Urinary bladder (tissue), 4 donors: ENCODE results near the gene WDR77. TPM values are rescaled to one million over a fixed set of nuclear protein-coding genes. Genes with fewer than 3 reads are reported as not detected.
A peak's percentile ranks its signal among the peaks of the same experiment; 100 is the strongest.

ENCODE experiments used
- DNase-seq: peaks from one replicate; pipeline ENCODE4 v3.0.0-alpha.2; 2015; ENCODE audit errors: extremely low spot score
- H3K27ac ChIP-seq: one replicate; pipeline ENCODE4 v1.5.1; 2013; ENCODE audit warnings: low read depth, mild to moderate bottlenecking, moderate library complexity
- H3K36me3 ChIP-seq: one replicate; pipeline ENCODE4 v1.6.1; 2013; ENCODE audit warnings: mild to moderate bottlenecking, moderate library complexity; ENCODE audit not compliant: insufficient read depth
- H3K4me1 ChIP-seq: one replicate; pipeline ENCODE4 v1.6.1; 2013; ENCODE audit warnings: mild to moderate bottlenecking, moderate library complexity; ENCODE audit not compliant: insufficient read depth
- H3K4me3 ChIP-seq: one replicate; pipeline ENCODE4 v1.5.1; 2013; ENCODE audit warnings: low read depth, low read length
- WGBS: extraction: QIAGEN DNeasy Blood & Tissue Kit; methylation state at CpG from one replicate; pipeline ENCODE4 v1.1.7; 2013; 5-methylcytosine and 5-hydroxymethylcytosine counted together
- polyA plus RNA-seq: library from polyadenylated mRNA; stranded (reverse); fragments of 200-250 nt; gene quantifications from one replicate; pipeline ENCODE4 v1.2.3, GENCODE V29; 2013
- small RNA-seq: library from RNA; depleted of rRNA; stranded (forward); fragments of <200 nt; gene quantifications from one replicate; pipeline ENCODE3, GENCODE V24; 2014
- total RNA-seq: library from RNA; depleted of rRNA; stranded (reverse); fragments of >200 nt; gene quantifications from one replicate; pipeline ENCODE4 v1.2.3, GENCODE V29; 2014
- donor health status: healthy with polysubstance abuse.
- donor health status: healthy.

The WDR77 gene
- total and polyA plus RNA-seq, 2 donors, result 21.8 to 27.3 TPM

GRCh38 chr1:111406321-111406768 lies 42.7 kb downstream of the WDR77 start:
- H3K4me1 ChIP-seq, result peaks cover 1% of the 10 kb centered on the region
- WGBS, result 2% methylated on average over 2 of the region's 2 CpGs
- DNase-seq, result peak; percentile 39
- no peak overlapping the region for H3K27ac ChIP-seq
- H3K36me3 ChIP-seq, result no peaks in the 10 kb centered on the region
- H3K4me3 ChIP-seq, result no peak overlapping the region

DNA sequence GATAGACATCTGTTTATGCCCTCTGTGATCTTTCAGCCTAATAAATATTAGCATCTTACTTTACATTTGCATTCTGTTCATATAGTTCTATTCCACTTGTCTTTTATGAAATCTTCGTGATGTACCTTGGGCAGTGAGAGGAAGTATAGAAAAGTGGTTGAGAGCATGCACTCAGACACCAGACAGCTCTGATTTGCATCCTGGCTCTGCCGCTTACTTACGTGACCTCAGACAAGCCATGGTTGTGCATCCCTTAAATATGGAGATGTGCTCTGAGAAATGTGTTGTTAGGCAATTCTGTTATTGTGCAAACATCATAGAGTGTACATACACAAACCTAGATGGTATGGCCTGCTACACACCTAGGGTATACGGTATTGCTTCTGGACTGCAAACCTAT lies 44.5 kb downstream of the WDR77 start:
- no peaks in the 10 kb centered on the region for H3K36me3 ChIP-seq
- H3K4me1 ChIP-seq, result peaks cover 1% of the 10 kb centered on the region
- H3K27ac ChIP-seq, result no peak overlapping the region
- no peak overlapping the region for H3K4me3 ChIP-seq
- no peak for DNase-seq
- WGBS, result 85% methylated on average over 4 of the region's 4 CpGs

DNA sequence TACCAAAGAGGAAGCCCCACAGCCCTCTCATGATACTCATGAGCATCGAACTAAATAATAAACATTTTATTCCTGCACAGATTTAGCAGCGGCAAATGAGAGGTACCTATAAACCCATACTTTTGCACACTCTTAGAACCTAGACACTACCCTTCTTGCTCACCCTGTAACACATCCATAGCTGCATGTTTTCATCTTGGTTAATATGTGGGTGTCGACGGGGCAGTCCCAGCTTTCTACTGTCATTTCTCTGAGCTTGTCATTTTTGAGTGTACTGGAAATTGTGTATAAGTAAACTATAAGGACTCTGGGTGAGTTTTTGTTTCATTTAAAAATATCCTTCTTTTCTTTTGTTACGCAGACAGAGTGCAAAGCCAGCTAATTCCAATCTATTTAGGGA lies 47.0 kb downstream of the WDR77 start:
- H3K4me1 ChIP-seq, result peaks cover 1% of the 10 kb centered on the region
- no peak overlapping the region for H3K4me3 ChIP-seq
- no peaks in the 10 kb centered on the region for H3K36me3 ChIP-seq
- no peak overlapping the region for H3K27ac ChIP-seq
- 74% methylated on average over 5 of the region's 5 CpGs for whole genome bisulfite sequencing
- DNase-seq, result no peak

- H3K36me3 ChIP-seq, result no peaks in the 10 kb centered on the region
- no peak overlapping the region for H3K27ac ChIP-seq
- peaks cover 1% of the 10 kb centered on the region for H3K4me1 ChIP-seq
- no peak for DNase-seq
- WGBS, result 24% methylated on average over 9 of the region's 9 CpGs
- H3K4me3 ChIP-seq, result no peak overlapping the region
These were observed 49.1 kb downstream of the WDR77 start for GRCh38 chr1:111399792-111400610.

GRCh38 chr1:111392460-111392945 lies 56.6 kb downstream of the WDR77 start:
- H3K36me3 ChIP-seq, result no peaks in the 10 kb centered on the region
- DNase-seq, result no peak
- no peaks in the 10 kb centered on the region for H3K4me1 ChIP-seq
- H3K4me3 ChIP-seq, result no peak overlapping the region
- H3K27ac ChIP-seq, result no peak overlapping the region
- WGBS, result 86% methylated on average over 1 of the region's 1 CpG

- H3K4me3 ChIP-seq, result no peak overlapping the region
- no peaks in the 10 kb centered on the region for H3K4me1 ChIP-seq
- no peak for DNase-seq
- H3K36me3 ChIP-seq, result no peaks in the 10 kb centered on the region
- WGBS, result 80% methylated on average over 1 of the region's 1 CpG
- no peak overlapping the region for H3K27ac ChIP-seq
These were observed 57.0 kb downstream of the WDR77 start for GRCh38 chr1:111392042-111392441.

Small RNAs within 50 kb of the gene (small RNA-seq; reads per million reads assigned to genes)
- gene RF00019, result not detected
- not detected for gene RNU6-792P

Other genes with a start within 250 kb of the WDR77 start
- gene DENND2D, start 248.6 kb downstream of the WDR77 start, total RNA-seq, result 23.9 TPM
- 14.4 TPM for gene DENND2D, start 248.6 kb downstream of the WDR77 start, polyA plus RNA-seq
- 0.26 TPM for gene CHI3L2, start 221.5 kb downstream of the WDR77 start, total RNA-seq
- 4.9 TPM for gene CHI3L2, start 221.5 kb downstream of the WDR77 start, polyA plus RNA-seq
- not detected for gene CHIA, start 158.4 kb downstream of the WDR77 start, total RNA-seq
- gene CHIA, start 158.4 kb downstream of the WDR77 start, polyA plus RNA-seq, result not detected
- gene OVGP1, start 21.5 kb downstream of the WDR77 start, total RNA-seq, result 2.5 TPM
- 1.5 TPM for gene OVGP1, start 21.5 kb downstream of the WDR77 start, polyA plus RNA-seq
- 342 TPM for gene ATP5PB, start 208 bp upstream of the WDR77 start, total RNA-seq
- gene ATP5PB, start 208 bp upstream of the WDR77 start, polyA plus RNA-seq, result 303 TPM
- 3.1 TPM for gene C1orf162, start 24.7 kb upstream of the WDR77 start, total RNA-seq
- gene C1orf162, start 24.7 kb upstream of the WDR77 start, polyA plus RNA-seq, result 28.7 TPM
- 1.6 TPM for gene ADORA3, start 54.4 kb upstream of the WDR77 start, total RNA-seq
- gene ADORA3, start 54.4 kb upstream of the WDR77 start, polyA plus RNA-seq, result 8.5 TPM
- 0.74 TPM for gene TMIGD3, start 54.4 kb upstream of the WDR77 start, total RNA-seq
- gene TMIGD3, start 54.4 kb upstream of the WDR77 start, polyA plus RNA-seq, result 5.0 TPM
- gene RAP1A, start 170.5 kb upstream of the WDR77 start, total RNA-seq, result 89.8 TPM
- 199 TPM for gene RAP1A, start 170.5 kb upstream of the WDR77 start, polyA plus RNA-seq